H9 (cell line): ENCODE results near the gene PADI6. TPM values are rescaled to one million over a fixed set of nuclear protein-coding genes. Genes with fewer than 3 reads are reported as not detected.

Source experiments
- DNase-seq: peaks from one replicate; pipeline ENCODE4 v3.0.0-alpha.2; 2017
- H2AFZ ChIP-seq: one replicate; pipeline ENCODE4 v1.6.1; 2013; ENCODE audit warnings: mild to moderate bottlenecking, low read length, control low read depth, moderate library complexity
- H2AK5ac ChIP-seq: 2 replicates; pipeline ENCODE4 v1.6.1; 2013; ENCODE audit warnings: low read length, control low read depth, mixed read lengths; ENCODE audit not compliant: insufficient read length
- H2BK120ac ChIP-seq: one replicate; pipeline ENCODE4 v1.6.1; 2013; ENCODE audit warnings: low read depth, mild to moderate bottlenecking, low read length, control low read depth, inconsistent platforms; ENCODE audit not compliant: poor library complexity, severe bottlenecking
- H2BK12ac ChIP-seq: 2 replicates; pipeline ENCODE4 v1.6.1; 2013; ENCODE audit warnings: low read length, control low read depth, mixed read lengths, low read depth; ENCODE audit not compliant: insufficient read length
- H2BK15ac ChIP-seq: 2 replicates; pipeline ENCODE4 v1.6.1; 2013; ENCODE audit warnings: low read depth, low read length, control low read depth
- H2BK20ac ChIP-seq: one replicate; pipeline ENCODE4 v1.6.1; 2013; ENCODE audit warnings: low read depth, mild to moderate bottlenecking, low read length, control low read depth, inconsistent platforms; ENCODE audit not compliant: poor library complexity, severe bottlenecking
- H2BK5ac ChIP-seq: 2 replicates; pipeline ENCODE4 v1.6.1; 2013; ENCODE audit warnings: low read length, control low read depth, mixed read lengths; ENCODE audit not compliant: insufficient read length
- H3K14ac ChIP-seq: 2 replicates; pipeline ENCODE4 v1.6.1; 2013; ENCODE audit warnings: low read length, control low read depth; ENCODE audit not compliant: insufficient read depth
- H3K18ac ChIP-seq: 2 replicates; pipeline ENCODE4 v1.6.1; 2013; ENCODE audit warnings: low read depth, mild to moderate bottlenecking, mixed read lengths, low read length, control low read depth; ENCODE audit not compliant: insufficient read length
- H3K23ac ChIP-seq: 2 replicates; pipeline ENCODE4 v1.6.1; 2013; ENCODE audit warnings: low read length, control low read depth, mixed read lengths, low read depth; ENCODE audit not compliant: insufficient read length
- H3K23me2 ChIP-seq: 2 replicates; pipeline ENCODE4 v1.6.1; 2013; ENCODE audit warnings: low read depth, mild to moderate bottlenecking, mixed read lengths, low read length, control low read depth; ENCODE audit not compliant: insufficient read length, poor library complexity, severe bottlenecking
- H3K27ac ChIP-seq: 2 replicates; pipeline ENCODE4 v1.5.1; 2013; ENCODE audit warnings: low read length, control low read depth, mixed read lengths, low read depth; ENCODE audit not compliant: insufficient read length
- H3K27me3 ChIP-seq: 2 replicates; pipeline ENCODE4 v1.6.1; 2013; ENCODE audit warnings: low read length, control low read depth, inconsistent platforms; ENCODE audit not compliant: insufficient read depth
- H3K4ac ChIP-seq: 2 replicates; pipeline ENCODE4 v1.6.1; 2013; ENCODE audit warnings: low read depth, mild to moderate bottlenecking, control low read depth, inconsistent platforms, low read length, moderate library complexity
- H3K4me1 ChIP-seq: 2 replicates; pipeline ENCODE4 v1.6.1; 2013; ENCODE audit warnings: low read length, control low read depth, inconsistent platforms; ENCODE audit not compliant: insufficient read depth
- H3K4me2 ChIP-seq: 2 replicates; pipeline ENCODE4 v1.6.1; 2013; ENCODE audit warnings: low read length, control low read depth, mixed read lengths; ENCODE audit not compliant: insufficient read length, insufficient read depth
- H3K56ac ChIP-seq: 2 replicates; pipeline ENCODE4 v1.6.1; 2013; ENCODE audit warnings: low read depth, mild to moderate bottlenecking, mixed read lengths, low read length, control low read depth; ENCODE audit not compliant: insufficient read length
- H3K79me1 ChIP-seq: 2 replicates; pipeline ENCODE4 v1.6.1; 2013; ENCODE audit warnings: low read depth, mild to moderate bottlenecking, moderate library complexity, low read length, control low read depth, inconsistent platforms; ENCODE audit not compliant: insufficient read depth, poor library complexity, severe bottlenecking
- H3K79me2 ChIP-seq: 2 replicates; pipeline ENCODE4 v1.6.1; 2013; ENCODE audit warnings: low read length, control low read depth, inconsistent platforms; ENCODE audit not compliant: insufficient read depth
- H3K9ac ChIP-seq: 2 replicates; pipeline ENCODE4 v1.6.1; 2013; ENCODE audit warnings: low read length, control low read depth, mixed read lengths; ENCODE audit not compliant: insufficient read length; ENCODE audit errors: extremely low read depth
- H3K9me3 ChIP-seq: one replicate; pipeline ENCODE4 v1.6.1; 2013; ENCODE audit warnings: low read depth, low read length, inconsistent platforms; ENCODE audit not compliant: control insufficient read depth
- H3T11ph ChIP-seq: one replicate; pipeline ENCODE4 v1.6.1; 2013; ENCODE audit warnings: mild to moderate bottlenecking, low read length, control low read depth, inconsistent platforms
- H4K20me1 ChIP-seq: one replicate; pipeline ENCODE4 v1.6.1; 2013; ENCODE audit not compliant: control insufficient read depth, insufficient read length, insufficient read depth
- H4K5ac ChIP-seq: 2 replicates; pipeline ENCODE4 v1.6.1; 2013; ENCODE audit warnings: low read depth, mild to moderate bottlenecking, mixed read lengths, low read length, control low read depth; ENCODE audit not compliant: insufficient read length
- H4K8ac ChIP-seq: replicated peaks from 2 replicates; pipeline ENCODE4 v1.6.1; 2013; ENCODE audit warnings: low read length, control low read depth, mixed read lengths, low read depth; ENCODE audit not compliant: insufficient read length
- H4K91ac ChIP-seq: 2 replicates; pipeline ENCODE4 v1.6.1; 2013; ENCODE audit warnings: low read depth, mild to moderate bottlenecking, moderate library complexity, mixed read lengths, low read length, control low read depth; ENCODE audit not compliant: insufficient read length
- H3K27ac Mint-ChIP-seq, 3 experiments: 2 replicates in 2 of 3; 3 replicates in 1 of 3; pipeline ENCODE4 v1.8.0; 2020 to 2021; ENCODE audit warnings: mixed read lengths in 3 of 3, mild to moderate bottlenecking in 1 of 3, moderate library complexity in 1 of 3
- H3K27me3 Mint-ChIP-seq: 2 replicates; pipeline ENCODE4 v1.8.0; 2021; ENCODE audit warnings: low read depth, mild to moderate bottlenecking, moderate library complexity, mixed read lengths
- H3K36me3 Mint-ChIP-seq, 3 experiments: 2 replicates in 2 of 3; 3 replicates in 1 of 3; pipeline ENCODE4 v1.8.0; 2020 to 2021; ENCODE audit warnings: low read depth in 3 of 3, mixed read lengths in 3 of 3; ENCODE audit not compliant: insufficient read depth in 1 of 3
- H3K4me1 Mint-ChIP-seq, 2 experiments: 2 replicates each; pipeline ENCODE4 v1.8.0; 2020; ENCODE audit warnings: mixed read lengths in 2 of 2
- H3K4me3 Mint-ChIP-seq, 2 experiments: 2 replicates in 1 of 2; 3 replicates in 1 of 2; pipeline ENCODE4 v1.8.0; 2020 to 2021; ENCODE audit warnings: mild to moderate bottlenecking in 2 of 2, mixed read lengths in 2 of 2, moderate library complexity in 1 of 2
- H3K9me3 Mint-ChIP-seq, 2 experiments: 2 replicates in 1 of 2; 3 replicates in 1 of 2; pipeline ENCODE4 v1.8.0; 2020; ENCODE audit warnings: mild to moderate bottlenecking in 2 of 2, mixed read lengths in 2 of 2, moderate library complexity in 1 of 2
- CTCF ChIP-seq: fragments of 200-600 bp; sonication (generic); conservative IDR thresholded peaks from 3 replicates; pipeline ENCODE4 v1.8.0; 2021; ENCODE audit warnings: antibody characterized with exemption, mild to moderate bottlenecking
- WGBS: extraction: QIAGEN DNeasy Blood & Tissue Kit; methylation state at CpG from one replicate; pipeline ENCODE4 v1.1.7; 2013; ENCODE audit warnings: missing lambda C conversion rate, low lambda C conversion rate, mixed read lengths; ENCODE audit not compliant: insufficient read length; ENCODE audit errors: extremely low coverage; 5-methylcytosine and 5-hydroxymethylcytosine counted together
- total RNA-seq: library from RNA; stranded (reverse); gene quantifications from 2 replicates; pipeline ENCODE4 v1.2.1, GENCODE V29; 2021

The PADI6 gene
- total RNA-seq, 1 experiment from 2014 or later: not detected

DNA sequence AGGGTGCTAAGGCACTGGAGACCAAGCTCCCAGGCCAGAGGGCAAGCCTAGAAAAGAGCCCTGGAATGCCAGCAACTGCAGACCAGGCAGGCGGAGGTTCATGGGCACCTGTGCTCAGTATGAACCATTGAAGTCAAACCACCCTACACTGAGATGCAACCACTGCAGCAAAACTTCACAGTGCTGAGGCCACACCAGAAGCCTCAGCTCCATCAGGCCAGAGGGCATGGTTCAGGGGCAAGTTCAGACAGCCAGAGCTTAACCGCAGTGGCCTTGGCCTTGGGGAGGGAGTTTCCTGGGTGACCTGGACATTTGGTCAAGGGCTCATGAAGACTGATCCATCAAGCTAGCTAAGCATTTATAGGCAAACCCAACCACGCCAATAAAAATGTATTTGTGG is 60.4 kb downstream of the PADI6 start:
- Histone ChIP-seq H2AFZ (no peak overlapping the region), H4K8ac (no peak overlapping the region), H3K56ac (no peak overlapping the region), H3K27me3 (no peaks in the 10 kb centered on the region), H3K14ac (no peak overlapping the region), H3K4me1 (peaks cover 30% of the 10 kb centered on the region; the same call in 1 of the 2 replicates), H2AK5ac (no peak overlapping the region), H3K27ac (no peak overlapping the region), H3K4ac (no peak overlapping the region), H2BK120ac (no peak overlapping the region), H3K23me2 (peaks cover 13% of the 10 kb centered on the region), H4K5ac (no peak overlapping the region), H2BK5ac (no peak overlapping the region), H4K91ac (no peak overlapping the region), H3K18ac (no peak overlapping the region), H3T11ph (no peak overlapping the region), H3K79me1 (peaks cover 6% of the 10 kb centered on the region), H2BK12ac (no peak overlapping the region), H3K79me2 (peaks cover 67% of the 10 kb centered on the region), H2BK20ac (no peak overlapping the region), H3K23ac (no peak overlapping the region), H3K9ac (no peak overlapping the region), H3K4me2 (no peak overlapping the region), H2BK15ac (no peak overlapping the region), H4K20me1 (peaks cover 3% of the 10 kb centered on the region), H3K9me3 (no peaks in the 10 kb centered on the region)
- H3K4me1 Mint-ChIP-seq: peaks cover 65 to 72% of the 10 kb centered on the region in 2 experiments
- TF ChIP-seq CTCF: no peak
- H3K27ac Mint-ChIP-seq: peak overlapping the region in 1 of 3 experiments; percentile 90; a peak in 2 of 7 replicates
- no CpG with 5 or more reads among the region's 3 CpGs for WGBS
- no peak for DNase-seq
- peaks cover 65 to 89% (median 82%) of the 10 kb centered on the region in 3 experiments; a peak in 6 of 7 replicates for H3K36me3 Mint-ChIP-seq
- peak overlapping the region in 1 of 2 experiments; percentile 44; a peak in 1 of 5 replicates for H3K4me3 Mint-ChIP-seq
- H3K27me3 Mint-ChIP-seq: no peaks in the 10 kb centered on the region; the same call in 1 of the 2 replicates
- H3K9me3 Mint-ChIP-seq: no peaks in the 10 kb centered on the region
